Measurements from ENCODE around the gene CAMK2A. TPM values are rescaled to one million over a fixed set of nuclear protein-coding genes. Genes with fewer than 3 reads are reported as not detected.

Gene CAMK2A
- total RNA-seq, 1 donor from 2014 or later, result not detected

GRCh38 chr5:150274811-150275210, 14.8 kb downstream of the CAMK2A start:
- no peak for TF ChIP-seq CTCF (conservative IDR thresholded peaks at IDR 0.05; ENCODE audit: low read depth, low read length)
- no peak overlapping the region for H3K4me3 ChIP-seq (ENCODE audit: low read depth, low read length)
- DNase-seq (ENCODE audit: low read depth), result no peak

GRCh38 chr5:150272531-150272930, 17.0 kb downstream of the CAMK2A start:
- DNase-seq (ENCODE audit: low read depth), result no peak
- no peak overlapping the region for H3K4me3 ChIP-seq (ENCODE audit: low read depth, low read length)
- TF ChIP-seq CTCF (conservative IDR thresholded peaks at IDR 0.05; ENCODE audit: low read depth, low read length), result peak; percentile 77

DNA sequence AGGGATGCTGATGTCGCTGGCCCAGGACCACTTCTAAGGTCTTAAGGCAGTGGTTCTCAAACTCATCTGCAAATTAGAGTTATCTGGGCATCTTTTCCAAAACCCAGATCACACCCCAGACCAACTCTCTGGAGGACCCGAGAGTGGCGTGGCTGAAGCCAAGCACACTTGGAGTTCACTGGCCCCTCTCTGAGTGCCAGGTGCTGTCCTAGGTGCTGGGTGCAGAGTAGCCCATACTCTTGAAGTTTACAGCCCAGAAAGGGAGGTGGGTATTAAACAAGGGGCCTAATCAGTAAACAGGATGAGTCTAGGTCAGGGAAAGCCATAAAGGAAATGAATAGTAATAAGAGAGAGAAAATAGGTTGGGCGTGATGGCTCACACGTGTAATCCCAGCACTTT, 17.6 kb downstream of the CAMK2A start:
- no peak overlapping the region for H3K4me3 ChIP-seq (ENCODE audit: low read depth, low read length)
- DNase-seq (ENCODE audit: low read depth), result no peak
- no peak for TF ChIP-seq CTCF (conservative IDR thresholded peaks at IDR 0.05; ENCODE audit: low read depth, low read length)

DNA sequence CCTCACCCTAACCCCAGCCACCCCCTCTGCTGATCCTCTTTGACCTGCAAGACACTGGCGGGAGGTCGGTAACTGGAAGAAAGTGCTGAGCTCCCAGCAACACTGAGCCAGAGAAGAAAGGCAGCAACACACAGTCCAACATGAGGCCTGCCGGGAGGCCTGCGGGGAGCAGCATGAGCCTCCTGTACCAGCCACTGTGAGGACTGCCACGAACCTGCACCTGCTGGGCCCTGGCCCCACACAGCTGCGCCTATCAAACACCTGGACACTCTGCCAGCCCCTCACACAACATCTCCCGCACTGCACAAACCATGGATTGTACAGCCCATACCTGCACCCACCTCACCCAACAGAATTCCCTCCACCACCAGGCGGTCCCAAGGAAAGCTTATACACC, 18.3 kb downstream of the CAMK2A start:
- DNase-seq (ENCODE audit: low read depth), result no peak
- TF ChIP-seq CTCF (conservative IDR thresholded peaks at IDR 0.05; ENCODE audit: low read depth, low read length), result no peak
- H3K4me3 ChIP-seq (ENCODE audit: low read depth, low read length), result no peak overlapping the region

- no peak for TF ChIP-seq CTCF (conservative IDR thresholded peaks at IDR 0.05; ENCODE audit: low read depth, low read length)
- H3K4me3 ChIP-seq (ENCODE audit: low read depth, low read length), result no peak overlapping the region
- DNase-seq (ENCODE audit: low read depth), result no peak
These were observed 18.9 kb downstream of the CAMK2A start for GRCh38 chr5:150270541-150271295.

- DNase-seq (ENCODE audit: low read depth), result no peak
- TF ChIP-seq CTCF (conservative IDR thresholded peaks at IDR 0.05; ENCODE audit: low read depth, low read length), result no peak
- no peak overlapping the region for H3K4me3 ChIP-seq (ENCODE audit: low read depth, low read length)
These were observed 22.7 kb downstream of the CAMK2A start for GRCh38 chr5:150266871-150267291.

GRCh38 chr5:150265870-150266383, 23.6 kb downstream of the CAMK2A start:
- TF ChIP-seq CTCF (conservative IDR thresholded peaks at IDR 0.05; ENCODE audit: low read depth, low read length), result no peak
- DNase-seq (ENCODE audit: low read depth), result no peak

More at GRCh38 chr5:150265870-150266383, 23.6 kb downstream of the CAMK2A start:
- H3K4me3 ChIP-seq (ENCODE audit: low read depth, low read length), result no peak overlapping the region

Data from epithelial cell of proximal tubule (primary cell).